HepG2 (cell line): ENCODE measurements around the gene SLC2A14. TPM values are rescaled to one million over a fixed set of nuclear protein-coding genes. Genes with fewer than 3 reads are reported as not detected.

Experiments
- ATAC-seq: fragments of 200-7000 bp; cut with Tn5 transposase; 3 replicates; pipeline ENCODE4 v1.9.1; 2020; ENCODE audit warnings: mild to moderate bottlenecking, moderate library complexity
- BruUV-seq: library from RNA; stranded (reverse); fragments of 400-500 nt; replicated peaks from 2 replicates; lab custom pipeline; 2021; lab: Mats Ljungman, UMichigan
- CTCF ChIA-PET: fragments of 300-600 bp; formaldehyde crosslinking; extraction: SDS; loops from one replicate; lab custom pipeline; 2021; ENCODE audit warnings: low total read pairs, inconsistent platforms, low intra/inter-chr PET ratio; lab: Yijun Ruan, JAX
- POLR2A ChIA-PET: fragments of 350-600 bp; sonication (Branson Sonifier 250); formaldehyde crosslinking; loops from one replicate; lab custom pipeline; 2020; ENCODE audit warnings: antibody characterized with exemption, inconsistent platforms; lab: Yijun Ruan, JAX
- DNase-seq: peaks from one replicate; pipeline ENCODE4 v3.0.0-alpha.2; 2015; ENCODE audit warnings: low spot score
- FAIRE-seq: peaks from 3 replicates; lab custom pipeline; 2011; peaks lifted over from hg19 to GRCh38; lab: Jason Lieb, UNC
- H2AFZ ChIP-seq: one replicate; pipeline ENCODE4 v1.6.1; 2011; ENCODE audit warnings: low read length, inconsistent platforms
- H3K27ac ChIP-seq: fragments of 300-600 bp; 3 replicates; pipeline ENCODE4 v1.8.0; 2011; ENCODE audit warnings: mixed run types, mild to moderate bottlenecking, mixed read lengths, low read length, inconsistent platforms; ENCODE audit not compliant: insufficient read depth; ENCODE audit errors: extremely low read length
- H3K27me3 ChIP-seq, 2 experiments: fragments of 200-600 bp in 1 of 2; 2 replicates in 1 of 2; 3 replicates in 1 of 2; pipeline versions ENCODE4 v1.6.0 to v1.8.0; 2011; ENCODE audit warnings: low read length in 2 of 2, mild to moderate bottlenecking in 2 of 2, moderate library complexity in 2 of 2, inconsistent platforms in 1 of 2; ENCODE audit not compliant: insufficient read depth in 2 of 2, control insufficient read depth in 1 of 2
- H3K36me3 ChIP-seq, 2 experiments: fragments of 200-600 bp in 1 of 2; replicated peaks in 1 of 2; 2 replicates in 1 of 2; 3 replicates in 1 of 2; pipeline versions ENCODE4 v1.5.1 to v1.8.0; 2011; ENCODE audit warnings: low read length in 2 of 2, inconsistent platforms in 1 of 2; ENCODE audit not compliant: insufficient read depth in 2 of 2, control insufficient read depth in 1 of 2
- H3K4me1 ChIP-seq: 2 replicates; pipeline ENCODE4 v1.5.1; 2012; ENCODE audit warnings: low read length, inconsistent platforms; ENCODE audit not compliant: insufficient read depth
- H3K4me2 ChIP-seq: 2 replicates; pipeline ENCODE4 v1.6.0; 2011; ENCODE audit warnings: low read depth, low read length, inconsistent platforms
- H3K4me3 ChIP-seq, 3 experiments: fragments of 200-600 bp in 1 of 3; sonication (generic), shearing (Covaris generic) in 1 of 3; replicated peaks in 1 of 3; 2 replicates each; pipeline ENCODE4 v1.5.1; 2011 to 2016; ENCODE audit warnings: low read length in 3 of 3, inconsistent platforms in 2 of 3, low read depth in 2 of 3, mild to moderate bottlenecking in 2 of 3, control low read depth in 1 of 3, mixed read lengths in 1 of 3; ENCODE audit not compliant: insufficient read depth in 1 of 3
- H3K79me2 ChIP-seq: one replicate; pipeline ENCODE4 v1.6.1; 2011; ENCODE audit warnings: low read length, inconsistent platforms; ENCODE audit not compliant: insufficient read depth
- H3K9ac ChIP-seq: 2 replicates; pipeline ENCODE4 v1.6.0; 2011; ENCODE audit warnings: mild to moderate bottlenecking, low read depth, low read length, inconsistent platforms; ENCODE audit not compliant: insufficient read depth
- H3K9me3 ChIP-seq: 2 replicates; pipeline ENCODE4 v1.5.1; 2012; ENCODE audit warnings: mild to moderate bottlenecking, low read length
- H4K20me1 ChIP-seq: 2 replicates; pipeline ENCODE4 v1.6.0; 2011; ENCODE audit warnings: inconsistent platforms, mild to moderate bottlenecking, low read length, moderate library complexity; ENCODE audit not compliant: insufficient read depth
- CCDC6 ChIP-seq: sonication (generic); formaldehyde crosslinking; IDR thresholded peaks from 2 replicates; pipeline ENCODE4 v1.8.1; 2022; ENCODE audit warnings: mild to moderate bottlenecking, missing genetic modification reagents, moderate library complexity
- HOXD1 ChIP-seq: sonication (generic); formaldehyde crosslinking; IDR thresholded peaks from 2 replicates; pipeline ENCODE4 v1.5.0; 2020; ENCODE audit warnings: missing genetic modification reagents
- KDM5A ChIP-seq: fragments of 200-600 bp; sonication (generic); IDR thresholded peaks from 2 replicates; pipeline ENCODE4 v1.7.0; 2018; ENCODE audit warnings: antibody characterized with exemption, mild to moderate bottlenecking, low read length, borderline replicate concordance
- ZNF253 ChIP-seq: sonication (generic); formaldehyde crosslinking; IDR thresholded peaks from 2 replicates; pipeline ENCODE4 v1.8.0; 2022; ENCODE audit warnings: mild to moderate bottlenecking, missing genetic modification reagents, borderline replicate concordance
- ZNF260 ChIP-seq: sonication (generic); formaldehyde crosslinking; IDR thresholded peaks from 2 replicates; pipeline ENCODE4 v1.4.0; 2020; ENCODE audit warnings: missing genetic modification reagents, low read depth, mild to moderate bottlenecking, borderline replicate concordance
- ZNF570 ChIP-seq: sonication (generic); formaldehyde crosslinking; IDR thresholded peaks from 2 replicates; pipeline ENCODE4 v1.4.0; 2020; ENCODE audit warnings: mild to moderate bottlenecking, missing genetic modification reagents, borderline replicate concordance
- ZNF605 ChIP-seq: sonication (generic); formaldehyde crosslinking; IDR thresholded peaks from 2 replicates; pipeline ENCODE4 v1.8.0; 2022; ENCODE audit warnings: mild to moderate bottlenecking, missing genetic modification reagents
- WGBS: methylation state at CpG from one replicate; pipeline ENCODE4 v1.1.6; 2017; ENCODE audit warnings: low lambda C conversion rate; 5-methylcytosine and 5-hydroxymethylcytosine counted together
- in situ Hi-C: cut with HindIII; loops from 2 replicates; pipeline ENCODE4 v1.10.0; 2017; ENCODE audit warnings: low pct_unique_long_range_greater_than_20kb; ENCODE audit not compliant: extremely low pct_ligation_motif_present
- intact Hi-C: fragments of 100-400 bp; cut with micrococcal nuclease; formaldehyde crosslinking; loops from one replicate; pipeline ENCODE4 v1.10.0; 2022; ENCODE audit not compliant: unreplicated experiment
- polyA plus RNA-seq, 8 experiments: library from polyadenylated mRNA; depleted of rRNA in 3 of 8; stranded (reverse) in 7 of 8; unstranded in 1 of 8; fragments of >200 nt; fragmentation: Illumina TruSeq in 4 of 8; extraction: Trizol in 4 of 8; gene quantifications; 2 replicates each; pipeline versions ENCODE4 v1.2.1 to v1.2.3, GENCODE V29; 2011 to 2016; ENCODE audit warnings: low read depth in 4 of 8, missing spikeins in 1 of 8, mixed read lengths in 1 of 8; ENCODE audit not compliant: insufficient read depth in 1 of 8
- total RNA-seq, 5 experiments: library from RNA; depleted of rRNA; stranded (reverse); fragments of >200 nt; fragmentation: Illumina TruSeq; extraction: Trizol; gene quantifications; 2 replicates each; pipeline ENCODE4 v1.2.3, GENCODE V29; 2016; ENCODE audit warnings: low read depth in 1 of 5
- TF ChIP-seq, protein P1 (sequence below): sonication (generic); formaldehyde crosslinking; conservative IDR thresholded peaks from 2 replicates; pipeline ENCODE4 v1.4.0; 2020; ENCODE audit warnings: missing genetic modification reagents

The SLC2A14 gene
- total and polyA plus RNA-seq, 2 of the 13 experiments (the other 11 are each of a cell fraction or from before 2014, with no cell fraction given): 7.7 to 39.0 TPM

- Histone ChIP-seq H3K9me3 (no peaks in the 10 kb centered on the region), H3K4me2 (no peak overlapping the region), H4K20me1 (no peaks in the 10 kb centered on the region), H2AFZ (no peak overlapping the region), H3K27me3 (no peaks in the 10 kb centered on the region), H3K79me2 (peaks cover 5% of the 10 kb centered on the region), H3K4me1 (peaks cover 87% of the 10 kb centered on the region), H3K9ac (no peak overlapping the region), H3K4me3 (no peak overlapping the region), H3K36me3 (peaks cover 4 to 12% of the 10 kb centered on the region in 2 experiments; a peak in 3 of 5 replicates), H3K27ac (no peak overlapping the region)
- ChIA-PET POLR2A (no interaction called here), CTCF (no interaction called here)
- ATAC-seq (no peak), DNase-seq (no peak), FAIRE-seq (no peak)
- TF ChIP-seq KDM5A (no peak), ZNF605 (CRISPR knock-in tag) (no peak), HOXD1 (CRISPR knock-in tag) (no peak), ZNF570 (CRISPR knock-in tag) (no peak), ZNF260 (CRISPR knock-in tag) (no peak), ZNF253 (no peak)
- in situ Hi-C loops (loop anchor here (10.0 kb wide), 2 partner anchors 78 to 138 kb away; partner anchors contain the start of gene SLC2A3), intact Hi-C loops (no loop called here)
- no TSS peak for BruUV-seq
- 89% methylated on average over 6 of the region's 6 CpGs for WGBS
Observed at GRCh38 chr12:7856516-7856915, 16.2 kb downstream of the SLC2A14 start.

GRCh38 chr12:7853557-7853956 lies 19.2 kb downstream of the SLC2A14 start:
- BruUV-seq: no TSS peak
- no peak for ATAC-seq
- 97% methylated on average over 2 of the region's 2 CpGs for WGBS
- TF ChIP-seq CCDC6 (CRISPR knock-in tag): no peak
- TF ChIP-seq, protein P1, sequence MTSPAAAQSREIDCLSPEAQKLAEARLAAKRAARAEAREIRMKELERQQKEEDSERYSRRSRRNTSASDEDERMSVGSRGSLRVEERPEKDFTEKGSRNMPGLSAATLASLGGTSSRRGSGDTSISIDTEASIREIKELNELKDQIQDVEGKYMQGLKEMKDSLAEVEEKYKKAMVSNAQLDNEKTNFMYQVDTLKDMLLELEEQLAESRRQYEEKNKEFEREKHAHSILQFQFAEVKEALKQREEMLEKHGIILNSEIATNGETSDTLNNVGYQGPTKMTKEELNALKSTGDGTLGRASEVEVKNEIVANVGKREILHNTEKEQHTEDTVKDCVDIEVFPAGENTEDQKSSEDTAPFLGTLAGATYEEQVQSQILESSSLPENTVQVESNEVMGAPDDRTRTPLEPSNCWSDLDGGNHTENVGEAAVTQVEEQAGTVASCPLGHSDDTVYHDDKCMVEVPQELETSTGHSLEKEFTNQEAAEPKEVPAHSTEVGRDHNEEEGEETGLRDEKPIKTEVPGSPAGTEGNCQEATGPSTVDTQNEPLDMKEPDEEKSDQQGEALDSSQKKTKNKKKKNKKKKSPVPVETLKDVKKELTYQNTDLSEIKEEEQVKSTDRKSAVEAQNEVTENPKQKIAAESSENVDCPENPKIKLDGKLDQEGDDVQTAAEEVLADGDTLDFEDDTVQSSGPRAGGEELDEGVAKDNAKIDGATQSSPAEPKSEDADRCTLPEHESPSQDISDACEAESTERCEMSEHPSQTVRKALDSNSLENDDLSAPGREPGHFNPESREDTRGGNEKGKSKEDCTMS (CRISPR knock-in tag): no peak
- intact Hi-C loops (loop anchor here (5.0 kb wide), 1 partner anchor 84 kb away; the partner anchor contains the start of gene SLC2A3), in situ Hi-C loops (loop anchor here (10.0 kb wide), 2 partner anchors 81 to 141 kb away; partner anchors contain the start of gene SLC2A3)
- Histone ChIP-seq H3K9me3 (no peaks in the 10 kb centered on the region), H3K27ac (no peak overlapping the region), H4K20me1 (no peaks in the 10 kb centered on the region), H3K27me3 (no peaks in the 10 kb centered on the region), H2AFZ (no peak overlapping the region), H3K9ac (no peak overlapping the region), H3K4me3 (no peak overlapping the region), H3K36me3 (peaks cover 3 to 4% of the 10 kb centered on the region in 2 experiments; a peak in 3 of 5 replicates), H3K79me2 (peaks cover 7% of the 10 kb centered on the region), H3K4me2 (no peak overlapping the region), H3K4me1 (peaks cover 86% of the 10 kb centered on the region)
- FAIRE-seq: no peak
- CTCF ChIA-PET: no interaction called here
- DNase-seq: no peak
- POLR2A ChIA-PET: no interaction called here
